Stimulated activated CD4-positive, alpha-beta T cell treated with anti-CD3 and anti-CD28 coated beads, Interleukin-1b, Interleukin-23, amount 100 ng/mL, for 48 hours (primary cell): ENCODE results near the gene ZNF417.
"Not testable (repeated sequence)": the region's sequence is repeated elsewhere in the genome, so short reads cannot be mapped to it uniquely, and the experiment has no call there.

Experiments
- DNase-seq: peaks from one replicate; pipeline ENCODE4 v3.0.0-alpha.2; 2020

Gene ZNF417

GRCh38 chr19:57916168-57916995, at the start of gene ZNF417:
ZNF417 (minus strand) TSS chr19:57916592; CDS start chr19:57916411, 181 bp downstream.
- peak; percentile 86 for DNase-seq

- no peak for DNase-seq
These were observed 48.4 kb upstream of the ZNF417 start for GRCh38 chr19:57964761-57965160.

GRCh38 chr19:57961785-57962184, 45.4 kb upstream of the ZNF417 start:
- no peak for DNase-seq

GRCh38 chr19:57954996-57955395, 38.6 kb upstream of the ZNF417 start:
- no peak for DNase-seq

GRCh38 chr19:57949702-57950101, 33.3 kb upstream of the ZNF417 start:
- DNase-seq: no peak

- no peak for DNase-seq
These were observed 32.9 kb upstream of the ZNF417 start for GRCh38 chr19:57949296-57949695.

- peak; percentile 94 for DNase-seq
These were observed 31.2 kb upstream of the ZNF417 start, which contains the start of gene ZNF256 for GRCh38 chr19:57947419-57948134. ZNF256 (minus strand) TSS chr19:57947706; CDS start chr19:57947474, 232 bp downstream.

GRCh38 chr19:57947088-57947418, 30.7 kb upstream of the ZNF417 start:
- no peak for DNase-seq

GRCh38 chr19:57946316-57946715, 29.9 kb upstream of the ZNF417 start:
- DNase-seq: no peak

- no peak for DNase-seq
These were observed 25.2 kb upstream of the ZNF417 start for GRCh38 chr19:57941593-57941992.

- no peak for DNase-seq
These were observed 19.3 kb upstream of the ZNF417 start for GRCh38 chr19:57935731-57936130.

- DNase-seq: peak; percentile 46
These were observed 18.7 kb upstream of the ZNF417 start, which contains the start of gene ZNF418 for GRCh38 chr19:57934820-57935665. ZNF418 (minus strand) TSS chr19:57935402; CDS start chr19:57933822, 1,580 bp downstream.

GRCh38 chr19:57927587-57927986, 11.2 kb upstream of the ZNF417 start:
- DNase-seq: no peak

GRCh38 chr19:57914531-57914930, 1.9 kb downstream of the ZNF417 start:
- no peak for DNase-seq

GRCh38 chr19:57907394-57907793, 9.0 kb downstream of the ZNF417 start:
- DNase-seq: no peak

GRCh38 chr19:57905258-57905657, 11.1 kb downstream of the ZNF417 start:
- no peak for DNase-seq

- no peak for DNase-seq
These were observed 12.7 kb downstream of the ZNF417 start for GRCh38 chr19:57903618-57904184.

- no peak for DNase-seq
These were observed 16.1 kb downstream of the ZNF417 start for GRCh38 chr19:57900311-57900710.

- not testable (repeated sequence) for DNase-seq
These were observed 25.7 kb downstream of the ZNF417 start for GRCh38 chr19:57890706-57891105.

- peak; percentile 86 for DNase-seq
These were observed 27.7 kb downstream of the ZNF417 start, which contains the start of gene ZNF814 for GRCh38 chr19:57888560-57889231. ZNF814 (minus strand) TSS chr19:57889037; CDS start chr19:57888802, 235 bp downstream.

- no peak for DNase-seq
These were observed 28.3 kb downstream of the ZNF417 start for GRCh38 chr19:57888107-57888559.
